HepG2 (cell line): ENCODE measurements around the gene NUDT3. TPM values are rescaled to one million over a fixed set of nuclear protein-coding genes. Genes with fewer than 3 reads are reported as not detected.

Experiments used
- BCL6 ChIP-seq: IDR thresholded peaks from 2 replicates; pipeline ENCODE4 v1.6.1; 2016; ENCODE audit warnings: missing genetic modification reagents, missing compliant biosample characterization
- DR1 ChIP-seq: sonication (generic); formaldehyde crosslinking; IDR thresholded peaks from 2 replicates; pipeline ENCODE4 v1.8.0; 2021; ENCODE audit warnings: mild to moderate bottlenecking, missing genetic modification reagents, inconsistent platforms
- ELF1 ChIP-seq: sonication (generic); formaldehyde crosslinking; IDR thresholded peaks from 2 replicates; pipeline ENCODE4 v1.4.0; 2020; ENCODE audit warnings: missing genetic modification reagents
- ERF ChIP-seq: IDR thresholded peaks from 2 replicates; pipeline ENCODE4 v1.6.1; 2018; ENCODE audit warnings: missing biosample characterization, missing genetic modification reagents
- FOSL2 ChIP-seq: sonication (generic); formaldehyde crosslinking; IDR thresholded peaks from 2 replicates; pipeline ENCODE4 v1.4.0; 2020; ENCODE audit warnings: missing genetic modification reagents
- HNRNPLL ChIP-seq: fragments of 200-400 bp; formaldehyde crosslinking; IDR thresholded peaks from 2 replicates; pipeline ENCODE4 v1.6.1; 2017; ENCODE audit warnings: mild to moderate bottlenecking, low read depth, low read length; ENCODE audit not compliant: poor library complexity, severe bottlenecking
- HOXA7 ChIP-seq: sonication (generic); formaldehyde crosslinking; IDR thresholded peaks from 2 replicates; pipeline ENCODE4 v1.8.1; 2022; ENCODE audit warnings: mild to moderate bottlenecking, missing genetic modification reagents, moderate library complexity
- MIER3 ChIP-seq: IDR thresholded peaks from 2 replicates; pipeline ENCODE4 v1.6.1; 2016; ENCODE audit warnings: missing compliant biosample characterization, borderline replicate concordance
- MYC ChIP-seq: sonication (generic); formaldehyde crosslinking; IDR thresholded peaks from 2 replicates; pipeline ENCODE4 v1.9.0; 2021; ENCODE audit warnings: missing genetic modification reagents, borderline replicate concordance
- PRMT3 ChIP-seq: sonication (generic); formaldehyde crosslinking; IDR thresholded peaks from 2 replicates; pipeline ENCODE4 v1.8.1; 2022; ENCODE audit warnings: low read depth, mild to moderate bottlenecking, moderate library complexity, missing genetic modification reagents, borderline replicate concordance
- SPEN ChIP-seq: sonication (generic); formaldehyde crosslinking; IDR thresholded peaks from 2 replicates; pipeline ENCODE4 v1.5.1; 2020; ENCODE audit warnings: low read depth, mild to moderate bottlenecking, missing genetic modification reagents
- SRSF1 ChIP-seq: fragments of 200-400 bp; formaldehyde crosslinking; optimal IDR thresholded peaks from 2 replicates; pipeline ENCODE3; 2017; ENCODE audit warnings: mild to moderate bottlenecking, low read depth, low read length, moderate library complexity
- SRSF4 ChIP-seq: fragments of 200-400 bp; formaldehyde crosslinking; IDR thresholded peaks from one replicate; pipeline ENCODE4 v1.6.1; 2018; ENCODE audit warnings: mild to moderate bottlenecking, low read depth, low read length, moderate library complexity; ENCODE audit not compliant: poor library complexity, severe bottlenecking
- TOE1 ChIP-seq: sonication (generic); formaldehyde crosslinking; IDR thresholded peaks from 2 replicates; pipeline ENCODE4 v1.4.0; 2020; ENCODE audit warnings: mild to moderate bottlenecking, missing genetic modification reagents
- ZBTB38 ChIP-seq: sonication (generic); formaldehyde crosslinking; IDR thresholded peaks from 2 replicates; pipeline ENCODE4 v1.5.1; 2020; ENCODE audit warnings: mild to moderate bottlenecking, missing genetic modification reagents
- ZNF180 ChIP-seq: sonication (generic); formaldehyde crosslinking; IDR thresholded peaks from 2 replicates; pipeline ENCODE4 v1.4.0; 2020; ENCODE audit warnings: low read depth, missing genetic modification reagents, borderline replicate concordance
- ZNF672 ChIP-seq: sonication (generic); formaldehyde crosslinking; IDR thresholded peaks from 2 replicates; pipeline ENCODE4 v1.8.1; 2022; ENCODE audit warnings: missing genetic modification reagents
- ZNF792 ChIP-seq: IDR thresholded peaks from 2 replicates; pipeline ENCODE4 v1.6.1; 2016
- polyA plus RNA-seq, 8 experiments: library from polyadenylated mRNA; depleted of rRNA in 3 of 8; stranded (reverse) in 7 of 8; unstranded in 1 of 8; fragments of >200 nt; fragmentation: Illumina TruSeq in 4 of 8; extraction: Trizol in 4 of 8; gene quantifications; 2 replicates each; pipeline versions ENCODE4 v1.2.1 to v1.2.3, GENCODE V29; 2011 to 2016; ENCODE audit warnings: low read depth in 4 of 8, missing spikeins in 1 of 8, mixed read lengths in 1 of 8; ENCODE audit not compliant: insufficient read depth in 1 of 8
- total RNA-seq, 5 experiments: library from RNA; depleted of rRNA; stranded (reverse); fragments of >200 nt; fragmentation: Illumina TruSeq; extraction: Trizol; gene quantifications; 2 replicates each; pipeline ENCODE4 v1.2.3, GENCODE V29; 2016; ENCODE audit warnings: low read depth in 1 of 5
- TF ChIP-seq, protein P1 (sequence below): sonication (generic); formaldehyde crosslinking; IDR thresholded peaks from 2 replicates; pipeline ENCODE4 v1.8.1; 2022; ENCODE audit warnings: mild to moderate bottlenecking, missing genetic modification reagents
- TF ChIP-seq, protein P2 (sequence below): sonication (generic); formaldehyde crosslinking; IDR thresholded peaks from 2 replicates; pipeline ENCODE4 v1.5.0; 2020; ENCODE audit warnings: mild to moderate bottlenecking, low read depth, missing genetic modification reagents, borderline replicate concordance
- TF ChIP-seq, protein P3 (sequence below): sonication (generic); formaldehyde crosslinking; IDR thresholded peaks from 2 replicates; pipeline ENCODE4 v1.4.0; 2020; ENCODE audit warnings: missing genetic modification reagents

Gene NUDT3
- total and polyA plus RNA-seq, 2 of the 13 experiments (the other 11 are each of a cell fraction or from before 2014, with no cell fraction given): 20.2 to 20.6 TPM

DNA sequence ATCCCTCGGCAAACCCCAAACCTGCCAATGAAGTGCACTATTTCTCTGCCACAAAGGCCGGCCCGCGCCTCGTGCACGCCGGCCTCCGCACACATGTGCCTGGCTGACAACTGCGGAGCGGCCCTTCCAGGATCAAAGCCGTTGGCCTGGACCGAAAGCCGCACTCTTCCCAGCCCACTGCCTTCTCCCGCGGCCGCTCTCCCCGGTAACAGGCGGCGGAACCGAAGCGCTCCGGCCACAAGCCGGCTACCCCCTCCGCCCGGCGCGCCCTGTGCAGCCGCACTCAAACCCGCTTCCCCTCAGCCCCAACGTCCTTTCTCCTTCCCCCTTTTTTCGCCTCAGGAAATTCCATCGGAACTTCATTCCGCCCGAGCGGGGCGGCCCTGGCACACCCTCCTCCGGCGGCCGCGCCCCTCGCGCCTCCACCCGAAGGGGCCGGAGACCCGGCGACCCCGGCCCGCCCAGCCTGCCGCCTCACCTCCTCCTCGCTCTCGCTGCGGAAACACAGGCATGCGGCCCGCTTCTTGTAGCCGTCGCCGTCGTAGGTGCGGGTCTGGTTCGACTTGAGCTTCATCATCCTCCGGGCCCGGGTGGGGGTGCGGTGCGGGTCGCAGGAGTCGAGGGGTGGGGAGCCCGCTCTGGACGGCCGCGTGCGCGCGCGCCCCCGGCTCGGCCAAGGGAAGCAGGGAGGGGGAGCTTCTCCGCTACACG lies 528 bp downstream of the NUDT3 start (continued):
- TF ChIP-seq TOE1 (CRISPR knock-in tag) (no peak), FOSL2 (CRISPR knock-in tag) (peak; percentile 53), ZNF792 (CRISPR knock-in tag) (no peak), ERF (CRISPR knock-in tag) (peak; percentile 62; the same call in 1 of the 2 replicates), MYC (CRISPR knock-in tag) (peak; percentile 94), ZBTB38 (peak; percentile 69; the same call in 1 of the 2 replicates), ZNF672 (CRISPR knock-in tag) (peak; percentile 57; the same call in 1 of the 2 replicates), ZNF180 (no peak; the same call in 1 of the 2 replicates), SRSF1 (no peak), HNRNPLL (peak; percentile 88), PRMT3 (CRISPR knock-in tag) (peak; percentile 59; the same call in 1 of the 2 replicates), ELF1 (CRISPR knock-in tag) (no peak), HOXA7 (CRISPR knock-in tag) (no peak), MIER3 (CRISPR knock-in tag) (no peak), BCL6 (CRISPR knock-in tag) (no peak), DR1 (CRISPR knock-in tag) (no peak; the same call in 1 of the 2 replicates), SPEN (CRISPR knock-in tag) (peak; percentile 80), SRSF4 (no peak)
- TF ChIP-seq, protein P1, sequence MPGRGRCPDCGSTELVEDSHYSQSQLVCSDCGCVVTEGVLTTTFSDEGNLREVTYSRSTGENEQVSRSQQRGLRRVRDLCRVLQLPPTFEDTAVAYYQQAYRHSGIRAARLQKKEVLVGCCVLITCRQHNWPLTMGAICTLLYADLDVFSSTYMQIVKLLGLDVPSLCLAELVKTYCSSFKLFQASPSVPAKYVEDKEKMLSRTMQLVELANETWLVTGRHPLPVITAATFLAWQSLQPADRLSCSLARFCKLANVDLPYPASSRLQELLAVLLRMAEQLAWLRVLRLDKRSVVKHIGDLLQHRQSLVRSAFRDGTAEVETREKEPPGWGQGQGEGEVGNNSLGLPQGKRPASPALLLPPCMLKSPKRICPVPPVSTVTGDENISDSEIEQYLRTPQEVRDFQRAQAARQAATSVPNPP: no peak; the same call in 1 of the 2 replicates
- TF ChIP-seq, protein P2, sequence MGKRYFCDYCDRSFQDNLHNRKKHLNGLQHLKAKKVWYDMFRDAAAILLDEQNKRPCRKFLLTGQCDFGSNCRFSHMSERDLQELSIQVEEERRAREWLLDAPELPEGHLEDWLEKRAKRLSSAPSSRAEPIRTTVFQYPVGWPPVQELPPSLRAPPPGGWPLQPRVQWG: no peak; the same call in 1 of the 2 replicates
- TF ChIP-seq, protein P3, sequence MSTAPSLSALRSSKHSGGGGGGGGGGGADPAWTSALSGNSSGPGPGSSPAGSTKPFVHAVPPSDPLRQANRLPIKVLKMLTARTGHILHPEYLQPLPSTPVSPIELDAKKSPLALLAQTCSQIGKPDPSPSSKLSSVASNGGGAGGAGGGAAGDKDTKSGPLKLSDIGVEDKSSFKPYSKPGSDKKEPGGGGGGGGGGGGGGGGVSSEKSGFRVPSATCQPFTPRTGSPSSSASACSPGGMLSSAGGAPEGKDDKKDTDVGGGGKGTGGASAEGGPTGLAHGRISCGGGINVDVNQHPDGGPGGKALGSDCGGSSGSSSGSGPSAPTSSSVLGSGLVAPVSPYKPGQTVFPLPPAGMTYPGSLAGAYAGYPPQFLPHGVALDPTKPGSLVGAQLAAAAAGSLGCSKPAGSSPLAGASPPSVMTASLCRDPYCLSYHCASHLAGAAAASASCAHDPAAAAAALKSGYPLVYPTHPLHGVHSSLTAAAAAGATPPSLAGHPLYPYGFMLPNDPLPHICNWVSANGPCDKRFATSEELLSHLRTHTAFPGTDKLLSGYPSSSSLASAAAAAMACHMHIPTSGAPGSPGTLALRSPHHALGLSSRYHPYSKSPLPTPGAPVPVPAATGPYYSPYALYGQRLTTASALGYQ (CRISPR knock-in tag): no peak; the same call in 1 of the 2 replicates
